Measurements from ENCODE around the gene STOX2.
"Not testable (repeated sequence)": the region's sequence is repeated elsewhere in the genome, so short reads cannot be mapped to it uniquely, and the experiment has no call there.

STOX2 gene

DNA sequence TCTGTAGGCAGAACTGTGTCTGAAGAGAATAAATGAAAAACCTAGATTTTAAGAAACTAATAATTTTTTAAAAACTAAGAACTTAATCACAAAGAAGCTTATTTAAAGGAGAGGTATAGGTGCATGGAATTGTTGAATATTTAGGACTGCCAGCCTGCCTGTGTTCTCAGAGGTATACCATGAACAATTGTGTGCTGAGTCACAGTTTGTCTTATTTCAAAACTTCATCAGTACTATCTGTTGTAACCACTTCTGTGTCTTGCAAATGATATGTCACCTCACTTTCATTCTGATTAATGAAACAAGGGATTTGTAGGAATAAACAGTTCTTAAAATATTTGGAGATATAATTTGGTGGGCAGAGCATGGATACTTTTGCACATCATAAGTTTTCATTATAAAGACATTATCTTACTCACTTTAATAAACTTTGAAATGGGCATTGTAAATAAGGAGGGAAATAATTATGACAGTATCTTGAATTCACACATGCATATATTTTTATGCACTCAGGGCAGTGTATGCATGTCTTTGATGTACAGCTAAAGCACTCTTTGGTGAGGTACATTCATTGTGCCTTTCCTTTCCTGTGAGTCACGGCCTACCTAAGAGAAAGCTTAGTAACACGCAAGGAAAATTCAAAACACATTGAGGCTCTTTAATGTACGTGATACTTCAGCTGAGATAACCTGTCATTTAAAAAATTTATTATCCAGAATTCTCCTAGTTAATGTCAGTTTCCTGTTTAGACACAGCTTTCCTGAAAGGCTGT lies 31.7 kb downstream of the STOX2 start:
- no peak for DNase-seq (ENCODE audit: low spot score)

DNA sequence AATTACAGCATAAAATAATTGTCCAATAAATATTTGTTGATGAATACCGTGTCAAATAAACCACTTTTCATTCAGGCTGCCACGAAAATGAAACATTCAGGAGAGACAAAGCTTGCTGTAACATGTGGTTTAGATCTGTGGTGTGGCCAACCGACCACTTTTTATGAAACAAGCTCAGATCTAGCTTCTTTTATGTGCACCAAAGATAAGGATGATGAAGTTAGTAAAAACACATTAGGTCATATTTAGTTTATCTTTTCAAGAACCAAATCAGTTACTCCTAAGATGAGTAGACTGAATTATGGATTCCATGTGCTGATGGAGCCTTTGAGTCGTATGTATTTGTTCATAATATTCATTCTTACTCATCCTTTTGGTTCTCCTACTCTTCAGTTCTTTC lies 35.8 kb downstream of the STOX2 start:
- DNase-seq (ENCODE audit: low spot score) = no peak

DNA sequence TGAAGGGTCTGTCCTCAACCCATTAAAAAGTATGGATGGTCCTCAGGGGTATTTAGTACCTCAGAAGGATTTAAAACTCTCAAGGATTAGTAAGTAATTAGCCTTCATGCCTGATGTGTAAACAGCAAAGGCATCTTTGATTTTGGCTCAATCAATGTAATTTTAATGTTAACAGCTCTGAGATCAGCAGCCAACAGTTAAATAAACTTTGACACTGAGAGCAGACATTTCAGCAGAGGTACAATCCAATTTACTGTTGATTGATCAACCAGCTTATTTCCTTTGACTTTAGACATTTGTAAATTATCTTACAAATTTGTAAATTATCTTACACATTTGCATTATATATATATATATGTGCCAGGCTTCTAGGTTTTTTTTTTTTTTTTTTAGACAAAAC lies 36.9 kb downstream of the STOX2 start:
- DNase-seq (ENCODE audit: low spot score) = no peak

DNA sequence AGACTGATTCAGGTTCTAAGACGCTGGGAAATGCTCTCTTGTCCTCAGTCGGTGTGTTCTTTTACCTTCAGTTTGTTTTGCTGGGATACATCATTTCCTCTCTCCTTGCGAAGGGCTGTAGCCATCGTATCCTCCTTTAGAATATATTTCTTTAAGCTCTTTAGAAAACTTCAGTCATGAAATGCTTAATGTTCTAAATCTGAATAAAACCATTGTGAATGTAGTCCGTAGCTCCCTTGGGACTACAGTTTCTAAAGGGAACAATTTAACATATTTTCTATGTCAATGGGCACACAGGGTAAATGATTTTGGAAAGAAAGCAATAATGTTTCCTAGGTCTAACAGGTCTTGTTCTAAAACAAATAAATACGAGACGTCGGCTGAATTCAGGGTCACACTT lies 40.6 kb downstream of the STOX2 start:
- no peak for DNase-seq (ENCODE audit: low spot score)

DNA sequence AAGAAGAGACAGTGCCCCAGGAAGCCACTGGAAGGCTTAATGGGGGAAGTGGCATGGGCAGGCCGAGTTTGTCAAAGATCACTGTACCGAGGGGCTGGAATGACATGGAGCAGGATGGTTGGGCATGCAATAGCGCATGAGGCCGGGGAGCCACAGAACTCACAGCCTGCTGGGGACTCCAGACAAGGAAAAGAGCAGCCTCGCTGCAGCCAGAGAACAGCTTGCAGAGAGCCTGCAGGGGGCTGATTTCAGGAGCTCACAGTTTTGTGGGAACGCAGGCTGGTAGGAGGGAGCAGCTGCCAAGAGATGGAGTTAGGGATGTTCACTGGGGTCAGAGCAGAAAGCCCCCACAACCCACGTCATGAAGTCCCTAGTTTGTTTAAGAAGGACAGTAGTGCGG lies 45.4 kb downstream of the STOX2 start:
- no peak for DNase-seq (ENCODE audit: low spot score)

DNA sequence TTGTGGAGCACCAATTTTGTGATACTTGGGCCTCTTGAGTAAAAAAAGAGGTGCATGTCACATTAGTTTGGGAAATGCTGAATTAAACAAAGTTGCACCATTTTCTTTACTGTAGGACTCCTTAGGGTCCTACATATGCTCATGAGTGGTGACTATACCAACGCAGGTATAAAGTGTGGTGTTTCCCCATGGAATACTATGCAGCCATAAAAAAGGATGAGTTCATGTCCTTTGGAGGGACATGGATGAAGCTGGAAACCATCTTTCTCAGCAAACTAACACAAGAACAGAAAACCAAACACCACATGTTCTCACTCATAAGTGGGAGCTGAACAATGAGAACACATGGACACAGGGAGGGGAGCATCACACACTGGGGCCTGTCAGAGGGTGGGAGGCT lies 47.5 kb downstream of the STOX2 start:
- DNase-seq (ENCODE audit: low spot score) = not testable (repeated sequence)

DNA sequence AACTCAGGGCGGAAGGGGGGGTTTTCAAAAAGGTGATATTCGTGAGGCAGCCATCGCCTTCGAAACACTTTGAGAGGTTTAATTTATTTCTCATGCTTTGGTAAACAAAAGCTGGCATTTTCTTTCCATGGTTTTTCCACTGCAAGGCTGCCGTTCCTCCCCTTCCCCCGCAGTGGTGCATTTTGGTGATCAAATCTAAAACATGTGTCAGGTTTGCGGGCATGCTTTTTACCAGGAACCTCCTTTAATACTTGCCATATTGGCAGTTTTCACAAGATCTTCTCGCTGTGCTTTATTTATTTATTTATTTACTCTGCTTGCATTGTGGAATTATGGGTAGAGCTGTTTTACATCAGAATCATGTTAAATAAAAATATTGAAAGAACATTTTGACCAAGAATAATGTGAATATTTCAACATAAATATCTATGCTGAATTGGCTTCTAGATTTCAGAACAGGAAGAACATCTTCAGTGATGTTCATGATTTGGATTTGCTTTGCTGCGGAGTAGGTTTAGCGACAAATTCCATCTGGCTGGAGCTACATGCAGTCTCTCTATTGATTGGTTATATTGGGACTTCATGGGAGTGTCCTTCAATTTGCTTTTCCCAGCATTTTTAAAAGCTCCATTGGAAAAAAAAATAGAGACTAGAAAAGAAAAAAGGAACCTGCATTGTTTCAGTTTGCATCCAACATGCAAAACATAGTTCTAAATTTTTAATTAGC lies 54.4 kb downstream of the STOX2 start:
- no peak for DNase-seq (ENCODE audit: low spot score)

DNA sequence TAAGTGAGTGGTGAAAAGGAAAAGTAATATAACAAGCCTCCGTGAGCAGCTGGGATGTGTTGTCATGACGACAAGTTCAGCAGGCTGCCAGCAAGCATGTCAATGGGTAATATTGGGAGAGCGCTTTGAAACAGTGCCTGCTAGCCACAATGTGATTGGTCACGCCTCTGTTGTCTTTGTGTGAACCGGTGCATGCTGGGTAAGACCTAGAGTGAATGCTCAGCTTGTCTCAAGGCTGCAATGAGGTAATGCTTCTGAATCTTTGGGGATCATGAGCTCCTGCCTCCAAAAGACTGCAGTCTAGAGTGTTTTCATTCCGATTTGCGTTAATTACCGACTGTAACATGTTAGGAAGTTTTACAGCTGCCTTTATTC lies 54.9 kb downstream of the STOX2 start:
- no peak for DNase-seq (ENCODE audit: low spot score)

DNA sequence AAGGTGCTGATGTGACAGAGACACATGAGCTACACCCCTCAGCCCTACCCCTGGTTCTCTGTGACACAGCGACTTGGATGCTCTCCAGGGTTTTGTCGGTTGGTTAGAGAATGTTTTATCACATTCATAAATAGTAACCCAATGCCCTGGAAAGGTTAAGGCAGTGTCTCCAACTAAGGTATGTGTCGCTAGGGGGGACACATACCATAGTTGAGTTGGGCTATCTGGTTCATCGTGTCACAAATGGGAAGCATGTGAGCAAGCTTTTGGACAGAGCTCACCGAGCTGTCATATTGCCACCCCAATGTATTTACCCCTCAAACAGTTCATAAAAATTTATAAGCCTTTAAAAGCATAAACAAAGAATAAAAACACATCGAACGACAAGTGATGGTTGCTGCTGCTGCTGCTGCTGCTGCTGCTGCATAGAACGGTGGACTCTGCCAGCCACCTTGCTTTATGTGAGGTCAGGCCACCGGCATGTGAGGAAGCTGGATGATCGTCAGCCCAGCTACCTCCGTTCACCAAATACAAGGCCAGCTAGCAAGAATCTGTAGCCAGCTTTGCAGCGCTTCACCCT lies 55.9 kb downstream of the STOX2 start:
- no peak for DNase-seq (ENCODE audit: low spot score)

DNA sequence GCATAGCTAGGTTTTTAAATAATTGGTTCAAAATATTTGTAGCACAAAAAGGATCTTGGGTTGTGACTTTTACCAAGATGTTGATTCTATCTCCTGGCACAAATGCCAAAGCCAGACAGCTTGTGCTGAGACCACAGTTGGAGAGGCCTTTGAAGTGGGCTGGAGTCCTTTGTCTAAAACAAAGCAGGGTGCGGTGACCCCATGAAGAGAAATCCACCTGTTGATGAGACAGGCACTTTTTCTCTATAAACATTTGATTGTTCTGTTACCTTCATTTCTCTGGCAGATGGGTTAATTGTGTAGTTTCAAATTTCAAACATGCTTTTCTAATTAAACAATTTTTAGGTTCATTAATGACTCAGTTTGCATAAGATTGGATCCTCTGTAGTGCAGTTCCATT lies 56.7 kb downstream of the STOX2 start:
- DNase-seq (ENCODE audit: low spot score) = no peak

DNA sequence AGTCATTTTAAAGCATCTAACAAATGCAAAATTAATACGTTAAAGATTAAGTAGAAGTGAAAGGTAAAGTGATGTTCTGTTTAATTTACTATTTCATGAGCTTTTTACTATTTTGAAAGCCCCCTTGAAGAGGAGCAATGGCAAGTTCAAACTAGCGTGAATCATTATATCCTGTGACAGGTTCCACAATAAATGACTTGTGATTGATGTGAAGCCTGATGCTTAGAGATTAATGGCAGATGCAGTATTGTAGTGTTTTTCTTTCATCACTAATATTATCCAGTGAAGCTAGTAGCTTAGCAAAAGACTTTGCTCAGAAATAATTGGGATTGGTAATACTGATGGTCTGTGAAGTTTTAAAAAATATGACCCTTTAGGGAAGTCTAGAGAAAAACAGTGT lies 57.3 kb downstream of the STOX2 start:
- DNase-seq (ENCODE audit: low spot score) = no peak

DNA sequence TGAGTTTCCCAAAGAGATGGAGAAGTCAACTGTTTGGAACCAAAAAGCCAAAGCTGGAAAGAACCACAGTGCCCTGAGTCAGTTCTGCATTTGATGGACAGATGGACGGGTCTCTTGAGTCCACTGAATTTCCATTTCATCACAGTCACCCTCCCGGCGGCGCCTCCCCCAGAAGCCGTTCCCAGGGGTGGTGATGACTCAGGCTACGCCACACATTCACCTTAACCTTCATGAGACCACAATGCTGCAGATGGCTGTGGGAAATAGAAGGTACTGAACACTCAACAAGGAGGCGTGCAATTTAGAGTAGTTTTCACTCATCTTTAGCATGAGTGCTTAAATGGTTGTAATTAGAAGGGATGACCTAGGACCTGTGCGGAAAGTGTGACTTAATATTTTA lies 61.3 kb downstream of the STOX2 start:
- no peak for DNase-seq (ENCODE audit: low spot score)

DNA sequence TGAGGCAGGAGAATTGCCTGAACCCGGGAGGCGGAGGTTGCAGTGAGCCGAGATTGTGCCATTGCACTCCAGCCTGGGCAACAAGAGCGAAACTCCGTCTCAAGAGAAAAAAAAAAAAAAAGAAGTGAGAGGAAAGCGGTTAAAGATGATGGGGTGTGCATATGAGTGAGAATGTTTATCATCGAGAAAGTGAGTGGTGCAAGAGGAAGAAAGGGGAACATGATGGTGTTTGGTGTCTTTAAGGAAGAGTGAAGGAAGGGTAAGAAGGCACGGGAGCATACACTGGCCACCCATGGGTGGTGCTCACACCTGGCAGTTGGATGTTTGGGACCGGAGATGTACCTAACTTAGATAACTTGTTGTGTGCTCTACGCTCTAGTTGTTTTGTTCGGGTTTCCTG lies 62.2 kb downstream of the STOX2 start:
- DNase-seq (ENCODE audit: low spot score) = no peak

DNA sequence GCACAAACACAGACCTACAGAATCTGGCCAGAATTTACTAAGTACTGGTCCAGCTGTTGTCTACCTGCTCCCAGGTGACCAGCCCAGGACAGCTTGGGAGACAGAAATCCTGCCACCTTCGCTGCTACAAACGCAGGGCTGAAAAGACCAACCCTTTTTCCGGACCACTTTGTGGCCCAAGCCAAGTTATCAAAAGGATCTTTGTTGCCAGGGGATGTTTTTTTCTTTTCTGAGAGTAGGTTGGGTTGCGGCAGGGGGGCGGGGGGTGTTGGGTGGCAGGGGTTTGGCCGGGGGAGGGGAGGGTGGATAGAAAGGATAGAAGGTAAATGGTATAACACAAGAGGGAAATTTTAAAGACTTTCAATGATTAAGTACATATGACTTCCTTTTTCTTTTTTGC lies 63.4 kb downstream of the STOX2 start:
- DNase-seq (ENCODE audit: low spot score) = no peak

DNA sequence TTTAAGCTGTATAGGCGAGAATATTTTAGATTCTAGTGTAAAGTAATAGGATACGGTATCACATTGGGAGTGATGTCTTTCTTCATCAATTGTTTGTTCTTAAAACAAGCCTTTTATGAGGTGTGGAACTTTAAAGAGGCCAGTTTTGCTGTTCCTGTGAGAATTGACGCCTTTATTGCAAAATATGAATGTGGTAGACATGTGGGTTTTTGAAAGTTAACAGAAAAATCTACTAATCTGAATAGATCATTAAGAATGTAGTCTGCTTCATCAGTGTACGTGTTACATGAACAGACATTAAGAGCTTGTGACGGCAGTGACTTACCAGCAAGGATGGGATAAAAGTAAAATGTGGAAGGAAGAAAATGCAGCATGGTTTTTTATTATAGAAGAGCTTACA lies 63.8 kb downstream of the STOX2 start:
- DNase-seq (ENCODE audit: low spot score) = no peak

DNA sequence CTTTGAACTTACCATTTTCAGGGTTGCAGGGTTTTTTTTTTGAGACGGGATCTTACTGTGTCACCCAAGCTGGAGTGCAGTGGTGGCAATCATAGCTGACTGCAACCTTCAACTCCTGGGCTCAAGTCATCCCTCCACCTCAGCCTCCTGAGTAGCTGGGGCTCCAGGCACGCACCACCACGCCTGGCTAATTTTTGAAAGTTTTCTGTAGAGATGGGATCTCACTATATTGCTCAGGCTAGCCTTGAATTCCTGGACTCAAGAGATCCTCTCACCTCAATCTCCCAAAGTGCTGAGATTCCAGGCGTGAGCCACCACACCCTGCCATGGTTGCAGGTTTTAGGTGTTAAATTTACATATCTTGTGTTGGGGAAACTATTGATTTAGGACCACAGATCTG lies 64.5 kb downstream of the STOX2 start:
- DNase-seq (ENCODE audit: low spot score) = no peak

DNA sequence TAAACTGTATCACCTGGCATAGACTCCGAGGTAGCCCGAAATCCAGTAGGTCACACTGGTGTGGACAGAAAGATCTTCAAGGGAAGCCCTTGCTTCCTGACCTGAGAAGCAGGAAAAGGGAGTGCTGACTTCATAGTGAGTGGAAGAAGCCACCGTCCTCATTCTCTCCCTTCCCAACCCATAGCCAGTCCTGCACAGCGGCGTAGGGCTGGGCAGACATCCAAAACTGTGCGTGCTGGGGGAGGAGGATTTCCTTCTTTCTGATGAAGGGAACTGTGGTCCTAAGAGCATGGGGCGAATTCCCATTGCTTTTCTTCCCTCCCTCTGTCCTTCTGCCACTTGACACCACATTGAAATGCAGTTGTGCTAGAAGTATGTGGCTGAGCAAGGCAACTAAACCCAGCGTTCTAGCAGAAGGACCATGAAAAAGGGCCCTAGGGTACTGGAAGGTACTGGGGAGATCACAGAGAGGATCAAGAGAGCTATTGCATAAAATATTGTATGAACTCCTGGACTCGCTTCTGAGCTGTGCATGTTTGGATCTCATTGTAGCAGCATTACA lies 66.9 kb downstream of the STOX2 start:
- no peak for DNase-seq (ENCODE audit: low spot score)

DNA sequence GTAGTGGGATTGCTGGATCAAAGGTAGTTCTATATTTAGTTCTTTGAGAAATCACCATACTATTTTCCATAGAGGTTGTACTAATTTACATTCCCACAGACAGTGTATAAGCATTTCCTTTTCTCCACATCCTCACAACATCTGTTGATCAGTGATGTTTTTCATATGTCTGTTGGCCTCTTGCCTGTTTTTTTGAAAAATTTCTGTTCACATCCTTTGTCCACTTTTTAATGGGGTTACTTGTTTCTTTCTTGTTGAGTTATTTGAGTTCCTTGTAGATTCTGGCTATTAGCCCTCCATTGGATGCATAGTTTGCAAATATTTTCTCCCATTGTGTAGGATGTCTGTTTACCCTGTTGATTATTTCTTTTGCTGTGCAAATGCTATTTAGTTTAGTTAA lies 72.6 kb downstream of the STOX2 start:
- DNase-seq (ENCODE audit: low spot score) = no peak

DNA sequence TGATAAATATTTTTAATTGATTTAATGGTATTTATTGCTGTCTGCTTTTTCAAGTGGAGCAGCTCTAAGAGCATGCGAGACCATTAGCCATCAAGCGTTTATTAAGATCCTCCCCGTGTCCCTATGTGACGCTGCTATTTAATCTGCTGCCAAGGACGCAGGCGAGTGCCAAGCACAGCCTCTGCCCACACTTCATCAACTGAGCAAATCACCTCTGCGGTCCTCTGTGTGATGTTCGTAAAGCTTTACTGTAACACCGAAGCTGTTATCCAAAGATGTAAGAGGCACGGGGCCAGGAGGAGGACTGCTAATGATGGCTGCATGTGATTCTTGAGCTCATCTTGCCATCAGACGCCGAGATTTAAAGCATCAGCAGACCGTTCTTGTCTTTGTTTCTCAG lies 79.5 kb downstream of the STOX2 start:
- no peak for DNase-seq (ENCODE audit: low spot score)

DNA sequence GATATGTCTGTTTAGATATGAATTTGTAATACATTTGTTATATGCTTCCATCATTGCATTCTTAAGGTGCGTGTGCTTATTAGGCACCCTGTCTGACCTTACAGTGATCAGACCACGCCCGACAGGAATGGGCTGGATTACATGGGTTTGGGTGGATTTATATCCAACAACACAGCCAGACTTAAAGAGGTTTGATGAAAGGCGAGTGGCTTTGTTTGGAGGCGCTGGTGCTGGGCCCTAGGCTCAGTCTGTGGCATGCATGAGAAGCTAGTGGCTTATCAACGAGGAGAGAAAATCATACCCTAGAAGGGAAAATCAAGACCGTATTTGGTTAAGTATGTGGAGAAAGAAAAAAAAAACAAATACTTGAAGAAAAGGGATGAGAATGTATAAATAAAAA lies 80.7 kb downstream of the STOX2 start:
- DNase-seq (ENCODE audit: low spot score) = no peak

DNA sequence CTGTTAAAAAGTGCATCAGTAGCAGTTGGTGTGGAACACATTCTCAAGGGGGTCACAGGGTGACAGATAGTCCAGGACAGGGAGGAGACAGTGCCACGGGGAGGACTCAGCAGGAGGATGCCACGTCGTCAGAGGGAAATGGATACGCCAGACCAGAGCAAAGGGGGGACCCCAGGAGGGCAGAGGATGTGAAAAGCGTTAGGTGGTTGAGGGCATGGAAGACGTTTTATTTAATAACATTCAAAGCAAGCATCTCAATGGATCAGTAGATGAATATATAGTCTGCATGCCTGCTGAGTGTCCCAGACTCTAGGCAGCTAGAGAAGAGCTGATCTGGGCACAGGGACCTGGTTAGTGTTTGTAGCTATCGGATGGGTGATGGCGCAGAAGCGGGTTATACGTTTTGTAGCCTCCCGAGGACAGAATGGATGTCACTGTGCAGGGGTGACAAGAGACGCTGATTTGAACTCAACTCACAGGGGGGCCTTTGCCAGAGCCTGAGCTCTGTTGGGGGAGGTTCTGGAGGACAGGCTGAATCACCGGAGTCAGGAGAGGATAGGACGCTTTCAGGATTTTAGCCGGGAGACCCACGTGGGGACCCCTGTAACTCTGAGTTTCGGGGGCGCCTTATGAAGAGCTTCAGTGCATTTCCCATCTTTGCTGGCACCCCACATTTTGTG lies 81.3 kb downstream of the STOX2 start:
- DNase-seq (ENCODE audit: low spot score) = no peak
